Measurements from ENCODE around the gene GRID1.

DNA sequence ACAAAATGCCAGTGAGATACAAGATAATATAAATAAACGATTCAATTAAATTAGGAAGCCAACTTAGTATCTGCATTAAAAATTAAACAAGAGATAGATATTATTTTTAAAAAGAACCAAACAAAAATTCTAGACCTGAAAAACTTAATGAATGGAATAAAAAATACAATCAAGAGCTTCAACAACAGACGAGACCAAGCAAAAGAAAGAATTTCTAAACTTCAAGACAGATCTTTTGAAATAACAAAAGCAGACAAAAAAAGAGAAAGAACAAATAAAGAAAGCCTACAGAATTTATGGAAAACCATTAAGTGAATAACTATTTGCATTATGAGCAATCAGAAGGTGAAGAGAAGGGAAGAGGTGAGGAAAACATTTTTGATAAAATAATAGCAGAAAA lies 555.2 kb downstream of the GRID1 start:
- TF ChIP-seq GATA3 (IDR thresholded peaks at IDR 0.05; ENCODE audit: low read depth, low read length), result no peak
- no peak for TF ChIP-seq GATA2 (IDR thresholded peaks at IDR 0.05; ENCODE audit: low read depth, low read length)

All from SH-SY5Y (cell line).